K562 (cell line): ENCODE measurements around the gene MICU1. TPM values are rescaled to one million over a fixed set of nuclear protein-coding genes. Genes with fewer than 3 reads are reported as not detected.

ENCODE experiments used
- ATAC-seq: fragments of 200-7000 bp; cut with Tn5 transposase; 3 replicates; pipeline ENCODE4 v1.9.1; 2020; ENCODE audit warnings: moderate library complexity
- BruUV-seq: library from RNA; stranded (reverse); fragments of 400-500 nt; replicated peaks from 2 replicates; lab custom pipeline; 2021; lab: Mats Ljungman, UMichigan
- CTCF ChIA-PET: fragments of 300-600 bp; formaldehyde crosslinking; extraction: SDS; loops from one replicate; lab custom pipeline; 2021; ENCODE audit warnings: low intra/inter-chr PET ratio; lab: Yijun Ruan, JAX
- POLR2A ChIA-PET: fragments of 300-600, 350-650 bp; sonication (Branson Sonifier 250); formaldehyde crosslinking; extraction: SDS; loops from one replicate; lab custom pipeline; 2021; ENCODE audit warnings: antibody characterized with exemption, inconsistent platforms; lab: Yijun Ruan, JAX
- DNase-seq, 4 experiments: peaks; one replicate each; pipeline versions ENCODE4 v3.0.0 to v3.0.0-alpha.2; 2011 to 2018; ENCODE audit warnings: low spot score in 3 of 4, mixed read lengths in 3 of 4; ENCODE audit errors: extremely low read depth in 1 of 4
- FAIRE-seq: peaks from 2 replicates; lab custom pipeline; 2011; peaks lifted over from hg19 to GRCh38; lab: Jason Lieb, UNC
- H2AFZ ChIP-seq: 2 replicates; pipeline ENCODE4 v1.6.0; 2011; ENCODE audit warnings: low read depth, low read length, control low read depth, inconsistent platforms
- H3K27ac ChIP-seq: fragments of 200-600 bp; 3 replicates; pipeline ENCODE4 v1.8.0; 2011; ENCODE audit warnings: low read depth, mild to moderate bottlenecking, control low read depth, inconsistent platforms, low read length, moderate library complexity, mixed read lengths; ENCODE audit errors: extremely low read depth
- H3K27me3 ChIP-seq, 2 experiments: fragments of 300-600 bp in 1 of 2; 2 replicates in 1 of 2; 3 replicates in 1 of 2; pipeline versions ENCODE4 v1.6.0 to v1.8.0; 2011; ENCODE audit warnings: inconsistent platforms in 2 of 2, low read length in 2 of 2, mild to moderate bottlenecking in 1 of 2, mixed read lengths in 1 of 2, moderate library complexity in 1 of 2; ENCODE audit not compliant: control insufficient read depth in 2 of 2, insufficient read depth in 2 of 2
- H3K36me3 ChIP-seq: fragments of 300-600 bp; 3 replicates; pipeline ENCODE4 v1.8.0; 2011; ENCODE audit warnings: mild to moderate bottlenecking, low read length, inconsistent platforms; ENCODE audit not compliant: control insufficient read depth, insufficient read depth
- H3K4me1 ChIP-seq, 2 experiments: fragments of 200-600 bp in 1 of 2; replicated peaks in 1 of 2; 2 replicates in 1 of 2; 3 replicates in 1 of 2; pipeline versions ENCODE4 v1.5.1 to v1.8.0; 2011; ENCODE audit warnings: inconsistent platforms in 2 of 2, low read length in 2 of 2, mild to moderate bottlenecking in 1 of 2, mixed read lengths in 1 of 2, moderate library complexity in 1 of 2; ENCODE audit not compliant: control insufficient read depth in 2 of 2, insufficient read depth in 2 of 2
- H3K4me2 ChIP-seq: 2 replicates; pipeline ENCODE4 v1.6.1; 2011; ENCODE audit warnings: low read length, control low read depth, inconsistent platforms, mixed read lengths; ENCODE audit not compliant: insufficient read depth
- H3K4me3 ChIP-seq: fragments of 200-600 bp; sonication (generic), shearing (Covaris generic); 2 replicates; pipeline ENCODE4 v1.5.1; 2016; ENCODE audit warnings: control low read depth, inconsistent platforms
- H3K79me2 ChIP-seq: fragments of 200-600 bp; 3 replicates; pipeline ENCODE4 v1.8.0; 2011; ENCODE audit warnings: low read length, inconsistent platforms; ENCODE audit not compliant: control insufficient read depth, insufficient read depth
- H3K9ac ChIP-seq, 2 experiments: 2 replicates each; pipeline versions ENCODE4 v1.6.0 to v1.6.1; 2011; ENCODE audit warnings: low read depth in 2 of 2, low read length in 2 of 2, control low read depth in 1 of 2, inconsistent platforms in 1 of 2, mild to moderate bottlenecking in 1 of 2, mixed read lengths in 1 of 2; ENCODE audit not compliant: insufficient read depth in 1 of 2
- H3K9me1 ChIP-seq: one replicate; pipeline ENCODE4 v1.6.0; 2011; ENCODE audit warnings: inconsistent platforms, mild to moderate bottlenecking, low read length, moderate library complexity; ENCODE audit not compliant: control insufficient read depth, insufficient read depth
- H3K9me3 ChIP-seq: replicated peaks from 2 replicates; pipeline ENCODE4 v1.5.1; 2011; ENCODE audit warnings: low read depth, low read length, inconsistent platforms; ENCODE audit not compliant: control insufficient read depth, insufficient read depth
- H4K20me1 ChIP-seq: replicated peaks from 2 replicates; pipeline ENCODE4 v1.6.1; 2011; ENCODE audit warnings: low read length, inconsistent platforms, mixed read lengths; ENCODE audit not compliant: control insufficient read depth, insufficient read depth
- ATF7 ChIP-seq: fragments of 450-650 bp; IDR thresholded peaks from 2 replicates; pipeline ENCODE4 v1.7.1; 2014; ENCODE audit warnings: mild to moderate bottlenecking, moderate library complexity
- CBX1 ChIP-seq: sonication (generic); IDR thresholded peaks from 2 replicates; pipeline ENCODE4 v1.6.1; 2016; ENCODE audit warnings: antibody characterized with exemption, low read depth, mild to moderate bottlenecking
- COPS2 ChIP-seq: fragments of 450-650 bp; conservative IDR thresholded peaks from 2 replicates; pipeline ENCODE4 v1.6.1; 2016; ENCODE audit warnings: mild to moderate bottlenecking, moderate library complexity
- ESRRA ChIP-seq: fragments of 450-650 bp; IDR thresholded peaks from 2 replicates; pipeline ENCODE4 v1.6.1; 2014; ENCODE audit warnings: low read depth, mild to moderate bottlenecking, moderate library complexity, borderline replicate concordance
- KLF1 ChIP-seq: fragments of 450-650 bp; IDR thresholded peaks from 2 replicates; pipeline ENCODE4 v1.6.1; 2016; ENCODE audit warnings: missing genetic modification characterization, missing compliant biosample characterization
- RBFOX2 ChIP-seq: fragments of 200-400 bp; formaldehyde crosslinking; IDR thresholded peaks from 2 replicates; pipeline ENCODE4 v1.6.1; 2017; ENCODE audit warnings: low read depth, mild to moderate bottlenecking, low read length, moderate library complexity
- SMAD4 ChIP-seq: fragments of 250-450 bp; sonication (Bioruptor Pico); conservative IDR thresholded peaks from 2 replicates; pipeline ENCODE4 v1.8.0; 2021; ENCODE audit warnings: inconsistent platforms, mild to moderate bottlenecking, moderate library complexity
- SPI1 ChIP-seq: IDR thresholded peaks from 2 replicates; pipeline ENCODE4 v1.6.1; 2011; ENCODE audit warnings: low read depth, low read length, control low read depth, borderline replicate concordance
- ZBTB7A ChIP-seq: IDR thresholded peaks from 2 replicates; pipeline ENCODE4 v1.6.1; 2011; ENCODE audit warnings: low read depth, mild to moderate bottlenecking, low read length, moderate library complexity, borderline replicate concordance; ENCODE audit not compliant: control insufficient read depth
- ZNF551 ChIP-seq: fragments of 250-450 bp; sonication (Bioruptor Pico); IDR thresholded peaks from 2 replicates; pipeline ENCODE4 v1.5.0; 2021; ENCODE audit warnings: mild to moderate bottlenecking, moderate library complexity
- ZNF639 ChIP-seq, 2 experiments: fragments of 200-800 bp in 1 of 2; sonication (Bioruptor generic) in 1 of 2; sonication (generic) in 1 of 2; formaldehyde crosslinking in 1 of 2; IDR thresholded peaks in 1 of 2; conservative IDR thresholded peaks in 1 of 2; 2 replicates each; pipeline versions ENCODE4 v1.5.0 to v1.6.1; 2016 to 2020; ENCODE audit warnings: missing compliant biosample characterization in 1 of 2, missing genetic modification characterization in 1 of 2, missing genetic modification reagents in 1 of 2
- WGBS: fragments of 100-300 bp; shearing (Covaris generic); methylation state at CpG from one replicate; pipeline ENCODE4 v1.1.6; 2016; ENCODE audit warnings: low coverage, mixed read lengths; ENCODE audit not compliant: insufficient coverage; ENCODE audit errors: missing lambda C conversion rate; 5-methylcytosine and 5-hydroxymethylcytosine counted together
- in situ Hi-C: fragments of 300-500 bp; cut with MboI; formaldehyde crosslinking; loops from 4 replicates; pipeline ENCODE4 v1.15.0; 2018; ENCODE audit warnings: inconsistent platforms, mixed read lengths
- intact Hi-C: fragments of 100-400 bp; cut with micrococcal nuclease; formaldehyde crosslinking; loops from 2 replicates; pipeline ENCODE4 v1.14.2; 2022
- polyA plus RNA-seq, 8 experiments: library from polyadenylated mRNA; depleted of rRNA in 4 of 8; stranded (reverse) in 5 of 8; unstranded in 3 of 8; fragments of >200 nt; fragmentation: Nextera tagmentation in 2 of 8; fragmentation: Illumina TruSeq in 1 of 8; extraction: Ambion mirVana in 2 of 8; extraction: Trizol in 1 of 8; gene quantifications; 2 replicates each; pipeline versions ENCODE4 v1.2.1 to v1.2.3, GENCODE V29; 2011 to 2014; ENCODE audit warnings: inconsistent platforms in 1 of 8, missing spikeins in 1 of 8
- total RNA-seq, 7 experiments: library from RNA; depleted of rRNA in 6 of 7; stranded (reverse); fragments of >200 nt in 6 of 7; fragmentation: Illumina TruSeq in 2 of 7; extraction: Trizol in 2 of 7; gene quantifications; 2 replicates each; pipeline versions ENCODE4 v1.2.1 to v1.2.3, GENCODE V29; 2011 to 2021; ENCODE audit warnings: low replicate concordance in 1 of 7

Gene MICU1
- total and polyA plus RNA-seq, 9 of the 15 experiments (the other 6 are each of a cell fraction or from before 2014, with no cell fraction given) = 29.3 to 76.8 (median 48.4) TPM

- H3K36me3 ChIP-seq = no peaks in the 10 kb centered on the region
- no TSS peak for BruUV-seq
- H3K27me3 ChIP-seq = no peaks in the 10 kb centered on the region
- H3K27ac ChIP-seq = peak overlapping the region; percentile 97; the same call in 2 of the 3 replicates
- POLR2A ChIA-PET = interaction anchor here (0.5 to 9.2 kb wide), 8 partner anchors 19 to 911 kb away, joined by 3 to 267 read pairs (median 3); partner anchors contain the start of gene DDIT4
- no peak for FAIRE-seq
- H3K9me3 ChIP-seq = no peaks in the 10 kb centered on the region
- H3K79me2 ChIP-seq = no peaks in the 10 kb centered on the region
- CTCF ChIA-PET = interaction anchor here (0.6 kb wide), 1 partner anchor 124 kb away, joined by 4 read pairs; no protein-coding TSS in a partner anchor
- peaks cover 53 to 70% of the 10 kb centered on the region in 2 experiments for H3K4me1 ChIP-seq
- peak overlapping the region; percentile 10; the same call in 1 of the 2 replicates for H2AFZ ChIP-seq
- H3K9me1 ChIP-seq = peaks cover 8% of the 10 kb centered on the region
- intact Hi-C loops = no loop called here
- H3K9ac ChIP-seq = peak overlapping the region; percentile 81 to 93; a peak in 3 of 4 replicates
- H3K4me2 ChIP-seq = no peak overlapping the region
- TF ChIP-seq SMAD4 (CRISPR knock-in tag) (0 out of 2 replicates have a peak, but pooled peaks have one; percentile 28), ESRRA (0 out of 2 replicates have a peak, but pooled peaks have one; percentile 13), ZBTB7A (0 out of 2 replicates have a peak, but pooled peaks have one; percentile 26), RBFOX2 (peak; percentile 50; the same call in 1 of the 2 replicates), ZNF639 (CRISPR knock-in tag; conservative IDR thresholded peaks at IDR 0.05 in 1 of 2, IDR thresholded peaks at IDR 0.05 in 1 of 2) (0 out of 4 replicates have a peak, but pooled peaks of 1 of the 2 experiments have one; percentile 40), ZNF551 (no peak), COPS2 (no peak), CBX1 (no peak), SPI1 (peak; percentile 57), KLF1 (tag) (0 out of 2 replicates have a peak, but pooled peaks have one; percentile 2), ATF7 (0 out of 2 replicates have a peak, but pooled peaks have one; percentile 5)
- DNase-seq = no peak
- H3K4me3 ChIP-seq = no peak overlapping the region
- ATAC-seq = no peak
- in situ Hi-C loops = loop anchor here (5.0 kb wide), 1 partner anchor 46 kb away; no protein-coding TSS in a partner anchor
- H4K20me1 ChIP-seq = no peaks in the 10 kb centered on the region
- 65% methylated on average over 12 of the region's 12 CpGs for WGBS
These were observed 302.1 kb downstream of the MICU1 start for GRCh38 chr10:72323771-72324191.
